Measurements from ENCODE around the gene ACSF2.

- TF ChIP-seq CTCF (conservative IDR thresholded peaks at IDR 0.05 in 1 of 2, IDR thresholded peaks at IDR 0.05 in 1 of 2; ENCODE audit: extremely low read depth in 1 of 2, insufficient read depth in 1 of 2, low read depth in 1 of 2, low read length in 2 of 2) (no peak), EZH2 (IDR thresholded peaks at IDR 0.05; ENCODE audit: borderline replicate concordance, low read length) (no peak)
These were observed 57.2 kb downstream of the ACSF2 start for GRCh38 chr17:50483266-50483665.
